ENCODE measurements around the gene PNPLA7.

- TF ChIP-seq CTCF (IDR thresholded peaks at IDR 0.05 in 4 of 5, conservative IDR thresholded peaks at IDR 0.05 in 1 of 5), result peak in 2 of 5 experiments; percentile 29
- TF ChIP-seq POLR2A (IDR thresholded peaks at IDR 0.05), result no peak
Measured at GRCh38 chr9:137423514-137424291, 126.5 kb downstream of the PNPLA7 start.

All from gastrocnemius medialis (tissue), 4 donors.